Neural progenitor cell (in vitro differentiated cells): ENCODE data around the gene MAP7. TPM values are rescaled to one million over a fixed set of nuclear protein-coding genes. Genes with fewer than 3 reads are reported as not detected.

Experiments
- DNase-seq: peaks from one replicate; pipeline ENCODE4 v3.0.0-alpha.2; 2016; ENCODE audit warnings: low spot score
- H2AFZ ChIP-seq: fragments of 200-600 bp; sonication (generic); replicated peaks from 2 replicates; pipeline ENCODE4 v1.6.1; 2016; ENCODE audit warnings: antibody characterized with exemption
- H3F3A ChIP-seq: fragments of 200-600 bp; sonication (generic); 2 replicates; pipeline ENCODE4 v1.6.1; 2016; ENCODE audit warnings: antibody characterized with exemption, low read depth
- H3K27ac ChIP-seq: fragments of 200-600 bp; sonication (generic); 2 replicates; pipeline ENCODE4 v1.5.1; 2016; ENCODE audit warnings: mild to moderate bottlenecking
- H3K27me3 ChIP-seq: fragments of 200-600 bp; sonication (generic); 2 replicates; pipeline ENCODE4 v1.6.1; 2016; ENCODE audit warnings: mild to moderate bottlenecking, moderate library complexity
- H3K36me3 ChIP-seq: fragments of 200-600 bp; sonication (generic); 2 replicates; pipeline ENCODE4 v1.5.1; 2016
- H3K4me1 ChIP-seq: fragments of 200-600 bp; sonication (generic); 2 replicates; pipeline ENCODE4 v1.6.1; 2016; ENCODE audit warnings: mixed run types
- H3K4me2 ChIP-seq: fragments of 200-600 bp; sonication (generic); 2 replicates; pipeline ENCODE4 v1.6.1; 2016
- H3K4me3 ChIP-seq: fragments of 200-600 bp; sonication (generic); 2 replicates; pipeline ENCODE4 v1.5.1; 2016
- H3K79me2 ChIP-seq: fragments of 200-600 bp; sonication (generic); 2 replicates; pipeline ENCODE4 v1.6.1; 2016; ENCODE audit warnings: low read depth
- H3K9ac ChIP-seq: fragments of 200-600 bp; sonication (generic); 2 replicates; pipeline ENCODE4 v1.6.1; 2016
- H3K9me3 ChIP-seq: fragments of 200-600 bp; sonication (generic); 2 replicates; pipeline ENCODE4 v1.5.1; 2016; ENCODE audit warnings: low read depth
- H4K20me1 ChIP-seq: fragments of 200-600 bp; sonication (generic); 2 replicates; pipeline ENCODE4 v1.6.1; 2016; ENCODE audit warnings: low read depth
- H3K27ac Mint-ChIP-seq: 3 replicates; pipeline ENCODE4 v1.8.0; 2021; ENCODE audit warnings: mixed read lengths
- H3K27me3 Mint-ChIP-seq: 2 replicates; pipeline ENCODE4 v1.8.0; 2022; ENCODE audit warnings: low read depth, mild to moderate bottlenecking, inconsistent platforms, moderate library complexity, mixed read lengths; ENCODE audit not compliant: insufficient read depth
- H3K36me3 Mint-ChIP-seq: 3 replicates; pipeline ENCODE4 v1.8.0; 2021; ENCODE audit warnings: mixed read lengths
- H3K4me1 Mint-ChIP-seq: 3 replicates; pipeline ENCODE4 v1.8.0; 2021; ENCODE audit warnings: mixed read lengths
- H3K4me3 Mint-ChIP-seq: 3 replicates; pipeline ENCODE4 v1.8.0; 2021; ENCODE audit warnings: mild to moderate bottlenecking, moderate library complexity, mixed read lengths
- H3K9me3 Mint-ChIP-seq: 3 replicates; pipeline ENCODE4 v1.8.0; 2020; ENCODE audit warnings: mixed read lengths
- CTCF ChIP-seq: fragments of 200-600 bp; sonication (generic); IDR thresholded peaks from 2 replicates; pipeline ENCODE4 v1.5.1; 2017; ENCODE audit warnings: antibody characterized with exemption, mild to moderate bottlenecking
- EZH2 ChIP-seq: fragments of 200-600 bp; sonication (generic); IDR thresholded peaks from 2 replicates; pipeline ENCODE4 v1.6.1; 2017; ENCODE audit warnings: antibody characterized with exemption, mild to moderate bottlenecking, moderate library complexity
- EZH2phosphoT487 ChIP-seq: fragments of 200-600 bp; sonication (generic); IDR thresholded peaks from 2 replicates; pipeline ENCODE4 v1.6.1; 2017; ENCODE audit warnings: antibody characterized with exemption
- total RNA-seq: library from RNA; depleted of rRNA; stranded (reverse); fragments of >200 nt; gene quantifications from 2 replicates; pipeline ENCODE4 v1.2.3, GENCODE V29; 2015; ENCODE audit warnings: low replicate concordance

Gene MAP7
- total RNA-seq, 1 donor from 2014 or later = 9.0 TPM

GRCh38 chr6:136594671-136595070, 44.4 kb upstream of the MAP7 start:
- no peak overlapping the region for H3K9ac ChIP-seq
- H3K27me3 Mint-ChIP-seq = peaks cover 2% of the 10 kb centered on the region
- no peak overlapping the region for H3K4me3 ChIP-seq

GRCh38 chr6:136593748-136594490, 43.7 kb upstream of the MAP7 start:
- H3K27ac ChIP-seq = no peak overlapping the region
- H3K9me3 Mint-ChIP-seq = no peaks in the 10 kb centered on the region

More at GRCh38 chr6:136594671-136595070, 44.4 kb upstream of the MAP7 start:
- no peak overlapping the region for H2AFZ ChIP-seq
- TF ChIP-seq EZH2 = no peak
- no peak for TF ChIP-seq CTCF
- no peak for TF ChIP-seq EZH2phosphoT487
- H3F3A ChIP-seq = no peaks in the 10 kb centered on the region
- no peaks in the 10 kb centered on the region for H3K36me3 Mint-ChIP-seq
- H3K4me2 ChIP-seq = no peak overlapping the region
- no peak overlapping the region for H3K27ac ChIP-seq
- no peaks in the 10 kb centered on the region for H3K27me3 ChIP-seq
- no peaks in the 10 kb centered on the region for H3K4me1 Mint-ChIP-seq
- H3K4me1 ChIP-seq = no peaks in the 10 kb centered on the region
- H3K36me3 ChIP-seq = no peaks in the 10 kb centered on the region
- no peak overlapping the region for H3K27ac Mint-ChIP-seq
- H3K9me3 Mint-ChIP-seq = no peaks in the 10 kb centered on the region
- no peaks in the 10 kb centered on the region for H3K9me3 ChIP-seq
- no peak for DNase-seq
- H4K20me1 ChIP-seq = no peaks in the 10 kb centered on the region
- no peak overlapping the region for H3K4me3 Mint-ChIP-seq
- no peaks in the 10 kb centered on the region for H3K79me2 ChIP-seq

GRCh38 chr6:136592930-136593673, 42.9 kb upstream of the MAP7 start:
- no peak overlapping the region for H3K4me3 ChIP-seq
- Mint-ChIP-seq H3K27ac (no peak overlapping the region), H3K27me3 (peaks cover 2% of the 10 kb centered on the region), H3K36me3 (no peaks in the 10 kb centered on the region), H3K4me1 (no peaks in the 10 kb centered on the region), H3K9me3 (no peaks in the 10 kb centered on the region), H3K4me3 (no peak overlapping the region)
- H4K20me1 ChIP-seq = no peaks in the 10 kb centered on the region
- H3K79me2 ChIP-seq = no peaks in the 10 kb centered on the region
- no peak overlapping the region for H3K9ac ChIP-seq
- H3K4me2 ChIP-seq = no peak overlapping the region
- no peaks in the 10 kb centered on the region for H3F3A ChIP-seq
- H3K27ac ChIP-seq = no peak overlapping the region
- no peaks in the 10 kb centered on the region for H3K9me3 ChIP-seq
- no peaks in the 10 kb centered on the region for H3K4me1 ChIP-seq
- H3K36me3 ChIP-seq = no peaks in the 10 kb centered on the region
- H3K27me3 ChIP-seq = no peaks in the 10 kb centered on the region
- no peak overlapping the region for H2AFZ ChIP-seq
- TF ChIP-seq EZH2 = no peak
- TF ChIP-seq CTCF = no peak
- no peak for TF ChIP-seq EZH2phosphoT487
- no peak for DNase-seq

More at GRCh38 chr6:136593748-136594490, 43.7 kb upstream of the MAP7 start:
- Mint-ChIP-seq H3K4me3 (no peak overlapping the region), H3K27ac (no peak overlapping the region), H3K36me3 (no peaks in the 10 kb centered on the region), H3K4me1 (no peaks in the 10 kb centered on the region), H3K27me3 (peaks cover 2% of the 10 kb centered on the region)
- Histone ChIP-seq H3K36me3 (no peaks in the 10 kb centered on the region), H3K4me1 (no peaks in the 10 kb centered on the region), H3K79me2 (no peaks in the 10 kb centered on the region), H3K9ac (no peak overlapping the region), H3K4me3 (no peak overlapping the region), H3K4me2 (no peak overlapping the region), H3F3A (no peaks in the 10 kb centered on the region), H4K20me1 (no peaks in the 10 kb centered on the region), H2AFZ (no peak overlapping the region), H3K27me3 (no peaks in the 10 kb centered on the region), H3K9me3 (no peaks in the 10 kb centered on the region)
- TF ChIP-seq EZH2phosphoT487 = no peak
- TF ChIP-seq CTCF = no peak
- TF ChIP-seq EZH2 = no peak
- DNase-seq = no peak
